Activated T-helper 1 cell treated with anti-CD3 and anti-CD28 coated beads, Interleukin-2, amount 50 U/mL, for 16 hours (primary cell): Measurements from ENCODE around the gene CCDC148.
"Not testable (repeated sequence)": the region's sequence is repeated elsewhere in the genome, so short reads cannot be mapped to it uniquely, and the experiment has no call there.

ENCODE experiments used
- DNase-seq, 2 donors: peaks; one replicate each; pipeline ENCODE4 v3.0.0-alpha.2; 2020; ENCODE audit warnings: low read depth in 1 of 2, low spot score in 1 of 2

Gene CCDC148

DNA sequence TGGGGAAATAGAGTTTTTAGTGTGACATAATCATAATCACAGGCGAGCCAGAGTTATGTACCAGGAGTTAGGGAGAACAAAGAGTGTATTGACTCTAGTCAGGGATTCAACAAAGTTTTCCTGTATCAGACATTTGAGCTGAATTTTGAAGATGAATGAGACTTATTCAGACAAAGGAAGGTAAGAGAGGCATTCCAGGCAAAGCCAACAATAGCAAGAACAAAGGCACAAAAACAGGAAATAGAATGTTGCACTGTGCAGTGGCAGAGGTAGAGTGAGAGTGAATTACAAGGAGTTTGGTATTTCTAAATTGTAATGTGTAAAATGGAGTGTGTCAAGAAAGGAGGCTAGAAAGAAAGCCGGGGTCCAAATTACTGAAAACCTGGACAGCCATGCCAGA is 156.2 kb downstream of the CCDC148 start:
- no peak for DNase-seq

DNA sequence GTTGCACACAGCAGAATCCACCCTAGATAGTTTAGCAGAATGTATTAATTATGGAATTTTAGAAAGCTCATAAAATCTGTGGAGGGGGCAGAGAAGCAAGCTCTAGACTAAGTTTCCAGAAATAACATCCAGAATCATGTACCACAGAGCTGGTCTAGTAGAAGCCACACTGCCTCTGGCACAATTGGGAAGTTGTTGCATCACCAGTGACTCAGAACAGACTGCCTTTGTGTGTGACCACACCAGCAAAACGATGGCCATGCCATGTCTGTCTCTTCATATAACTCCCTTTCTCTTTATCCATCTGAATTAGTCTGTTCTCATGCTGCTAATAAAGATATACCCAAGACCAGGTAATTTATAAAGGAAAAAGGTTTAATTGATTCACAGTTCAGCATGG is 158.9 kb downstream of the CCDC148 start:
- no peak for DNase-seq

DNA sequence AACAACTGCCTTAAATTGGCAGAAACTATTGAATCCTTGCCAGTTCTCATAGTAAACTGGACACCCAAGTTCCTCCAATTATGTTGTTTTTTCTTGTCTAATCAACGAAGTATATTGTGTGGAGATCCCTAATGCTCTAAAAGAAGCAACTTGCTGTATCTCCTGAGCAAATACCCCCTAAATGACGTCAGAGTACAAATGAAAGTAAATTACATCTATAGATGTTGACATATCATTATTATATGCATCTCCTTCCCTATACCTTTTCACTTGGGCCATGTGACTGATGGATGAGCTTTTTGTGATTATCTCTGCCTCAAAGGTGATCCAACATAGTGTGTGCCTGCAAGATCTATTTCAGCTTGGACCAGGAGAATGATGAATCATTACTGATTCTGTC is 159.4 kb downstream of the CCDC148 start:
- no peak for DNase-seq

DNA sequence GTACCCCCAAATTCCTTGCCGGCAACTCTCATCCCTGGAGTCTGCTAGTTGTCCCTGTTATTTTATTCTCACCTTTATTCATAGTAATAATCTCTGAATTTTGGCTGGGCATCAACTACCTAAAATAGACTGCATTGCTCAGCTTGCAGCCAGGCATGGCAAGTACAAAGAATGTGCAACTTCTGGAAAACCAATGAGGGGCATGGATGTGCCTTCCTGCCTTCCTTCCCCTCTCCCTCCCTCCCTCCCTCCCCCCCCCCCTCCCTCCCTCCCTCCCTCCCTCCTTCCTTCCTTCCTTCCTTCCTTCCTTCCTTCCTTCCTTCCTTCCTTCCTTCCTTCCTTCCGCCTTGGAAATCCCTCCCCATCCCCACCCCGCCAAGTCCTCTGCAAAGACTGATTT is 162.8 kb downstream of the CCDC148 start:
- no peak for DNase-seq

DNA sequence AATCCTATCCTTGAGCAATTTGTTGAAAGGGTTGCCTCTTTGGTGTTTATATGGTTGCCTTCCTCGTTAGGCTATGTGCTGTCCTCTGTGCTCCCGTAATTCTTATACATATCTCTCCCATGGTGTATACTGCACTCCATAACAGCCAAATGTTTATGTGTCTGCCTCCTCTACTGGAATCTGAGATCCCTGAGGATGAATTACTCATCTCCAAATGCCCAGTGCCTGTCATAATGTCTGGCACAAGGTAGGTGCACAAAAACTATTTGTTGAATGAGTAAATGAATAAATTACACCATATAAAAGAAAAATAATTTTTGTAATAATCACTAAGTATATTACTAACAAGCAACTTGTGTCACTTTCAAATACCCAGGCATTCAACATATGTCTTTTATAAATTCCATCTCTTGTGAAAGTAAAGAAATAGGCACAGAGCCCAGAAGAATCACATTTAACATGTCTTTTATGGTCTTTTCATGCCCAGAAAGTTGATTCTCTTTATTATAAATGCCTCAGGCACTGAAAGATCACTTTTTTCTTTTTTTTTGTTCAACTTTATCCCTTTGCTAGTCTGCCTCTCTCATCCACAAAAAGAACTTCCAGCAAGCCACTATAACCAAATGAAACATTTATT is 164.9 kb downstream of the CCDC148 start:
- DNase-seq = no peak

DNA sequence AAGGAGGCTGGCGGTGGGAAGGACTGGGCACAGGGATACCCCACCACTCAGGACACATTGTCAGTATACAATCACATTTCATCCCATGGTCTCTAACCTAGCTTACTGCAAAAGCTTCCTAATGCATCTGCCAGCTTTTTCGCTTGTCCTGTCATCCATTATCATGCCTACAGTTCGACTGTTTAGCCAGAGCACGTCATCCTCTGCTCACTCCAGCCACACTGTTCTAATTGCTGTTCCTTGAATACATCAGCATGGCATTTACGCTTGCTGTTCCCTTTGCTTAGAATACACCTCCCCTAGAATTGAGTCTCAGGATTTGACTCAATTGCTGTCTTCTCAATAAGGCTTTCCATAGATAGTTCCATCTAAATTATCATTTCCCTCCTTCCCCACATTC is 166.3 kb downstream of the CCDC148 start:
- no peak for DNase-seq

DNA sequence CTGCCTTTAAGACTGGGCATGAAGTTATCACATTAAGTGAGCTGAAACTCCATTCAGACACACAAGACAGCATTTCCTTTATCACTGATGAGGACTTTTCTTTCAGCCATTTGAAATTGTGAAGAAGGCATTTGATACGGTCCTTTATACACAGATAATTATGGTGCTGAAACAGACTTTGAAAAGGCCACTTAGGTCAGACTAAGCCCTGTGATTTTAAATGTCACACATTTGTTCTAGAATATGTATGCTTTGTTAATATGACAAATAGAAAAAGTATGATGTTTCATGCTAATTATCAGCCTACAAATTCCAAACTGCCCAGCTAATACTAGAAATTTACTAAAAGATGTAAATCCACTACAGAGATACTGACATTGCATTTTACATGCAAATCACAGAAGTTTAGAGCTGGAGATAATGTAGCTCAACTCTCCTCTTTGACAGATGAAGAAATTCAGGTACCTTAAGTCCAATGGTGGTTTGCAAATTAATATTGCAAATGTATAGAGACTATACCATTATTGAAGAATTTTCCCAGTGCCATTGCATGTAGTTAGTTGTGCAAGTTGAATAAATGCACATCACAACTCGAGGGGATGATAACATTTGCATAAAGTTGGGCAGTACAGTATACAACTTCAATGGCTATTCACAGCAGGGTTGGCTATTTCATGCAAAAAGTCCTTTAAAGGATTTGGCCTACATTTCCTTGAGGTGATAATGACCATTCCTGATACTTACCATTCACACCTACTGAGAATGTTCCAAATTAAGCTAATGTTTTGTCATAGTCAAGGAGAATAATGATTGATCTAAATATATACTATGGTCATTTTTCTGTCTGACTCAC is 179.7 kb downstream of the CCDC148 start:
- no peak for DNase-seq

DNA sequence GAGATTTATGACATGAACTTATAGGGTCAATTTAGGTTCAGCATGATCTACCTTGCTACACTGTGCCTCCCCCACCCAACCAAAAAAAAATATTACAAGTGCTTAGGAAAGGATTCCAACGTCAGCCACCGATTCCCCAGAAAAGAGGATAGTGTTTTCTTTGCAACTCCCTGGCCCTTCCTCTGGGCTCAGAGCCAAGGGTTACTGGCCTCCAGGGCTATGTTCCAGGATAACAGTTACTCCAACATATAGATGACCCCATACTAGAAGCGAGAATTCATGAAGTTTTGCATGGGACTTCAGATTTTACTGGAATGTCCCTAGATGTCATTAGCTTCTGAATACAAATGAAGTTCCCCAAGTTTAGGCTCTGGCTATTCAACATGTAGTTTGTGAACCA is 182.8 kb downstream of the CCDC148 start:
- no peak for DNase-seq

DNA sequence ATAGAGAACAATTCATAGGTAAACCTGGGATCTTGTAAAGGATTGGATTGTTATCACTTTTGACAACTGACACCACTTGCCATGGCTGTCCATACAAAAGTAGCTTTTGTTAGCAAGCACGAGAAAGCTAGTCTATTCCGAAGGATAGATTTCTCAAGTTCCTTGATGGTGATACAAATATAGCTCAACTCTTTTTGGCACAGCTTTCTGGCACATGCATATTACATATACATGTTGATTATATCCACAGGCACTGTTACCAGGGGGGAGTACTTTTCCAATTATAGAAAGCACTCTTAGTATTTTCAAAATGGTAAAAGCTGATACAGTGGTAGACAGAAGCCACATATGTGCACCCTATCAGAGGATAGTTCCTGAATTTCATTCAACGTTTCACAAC is 186.0 kb downstream of the CCDC148 start:
- no peak for DNase-seq

DNA sequence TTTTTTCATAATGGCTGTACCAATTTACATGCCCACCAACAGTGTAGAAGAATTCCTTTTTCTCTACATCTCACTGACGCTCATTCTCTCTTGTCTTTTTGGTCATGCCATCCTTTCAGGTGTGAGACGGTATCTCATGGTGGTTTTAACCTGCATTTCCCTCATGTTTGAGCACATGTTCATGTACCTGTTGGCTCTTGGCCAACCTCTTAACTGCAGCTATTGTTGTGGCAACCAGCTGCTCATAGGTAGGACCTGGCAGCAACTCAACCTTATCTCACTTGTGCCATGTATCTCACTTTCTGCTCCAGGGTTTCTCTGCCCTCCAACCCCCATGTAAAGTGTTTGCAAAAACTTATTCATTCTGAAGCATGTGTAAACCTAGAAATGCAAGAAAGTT is 187.4 kb downstream of the CCDC148 start:
- no peak for DNase-seq

DNA sequence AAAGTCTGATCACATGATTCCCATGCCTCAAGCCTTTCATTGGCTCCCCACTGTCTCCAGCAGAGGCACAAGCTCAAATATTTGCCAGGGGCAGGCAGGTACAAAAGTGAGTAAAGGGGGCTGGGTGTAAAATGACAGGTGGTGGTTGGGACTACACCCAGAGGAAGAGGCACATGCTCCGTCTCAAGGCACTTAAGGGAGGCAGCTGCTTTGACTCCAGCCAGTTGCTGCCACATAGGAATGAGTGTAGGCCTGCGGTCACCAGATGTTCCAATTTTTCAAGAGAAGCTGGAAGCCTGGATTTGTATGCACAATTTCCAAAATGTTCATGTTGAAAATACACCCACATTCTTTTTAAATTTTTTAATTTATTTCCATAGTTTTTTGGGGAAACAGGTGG is 190.4 kb downstream of the CCDC148 start:
- DNase-seq = no peak

DNA sequence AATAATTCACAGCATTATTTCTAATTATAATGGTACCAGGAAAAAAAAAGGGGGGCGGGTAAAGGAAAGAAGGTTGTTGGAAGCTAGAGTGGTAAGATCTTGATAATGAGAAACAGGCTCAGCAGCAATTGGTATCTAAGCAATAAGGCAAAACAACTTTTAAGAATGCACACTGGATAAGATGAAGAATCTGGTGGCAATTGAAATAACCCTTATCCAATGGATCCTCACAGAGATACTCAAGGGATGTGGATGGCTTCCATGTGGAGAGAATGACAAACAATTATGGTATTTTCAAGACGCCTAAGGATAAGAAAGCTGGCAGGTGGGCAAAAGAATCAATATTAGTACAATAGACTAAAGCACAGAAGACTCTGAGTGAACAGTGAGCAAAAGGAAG is 201.3 kb downstream of the CCDC148 start:
- DNase-seq = no peak

DNA sequence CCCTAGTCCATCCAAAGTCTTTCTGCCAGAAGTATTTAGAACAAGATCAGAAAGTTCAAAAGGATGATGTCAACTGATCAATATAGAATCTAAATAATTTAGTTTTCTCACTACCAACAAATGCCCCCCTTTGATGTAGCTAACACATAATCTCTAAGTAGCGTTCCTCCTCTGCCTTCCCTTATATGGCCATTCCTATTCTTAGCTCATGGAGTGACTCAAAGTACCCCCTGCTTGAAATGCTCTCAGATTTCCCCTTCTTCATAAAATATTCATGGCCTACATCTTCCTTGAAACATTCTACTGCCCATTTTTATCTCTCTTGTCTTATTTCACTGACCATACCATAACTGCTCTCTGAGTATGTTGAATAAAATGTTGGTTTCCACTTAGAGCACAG is 203.4 kb downstream of the CCDC148 start:
- DNase-seq = no peak

DNA sequence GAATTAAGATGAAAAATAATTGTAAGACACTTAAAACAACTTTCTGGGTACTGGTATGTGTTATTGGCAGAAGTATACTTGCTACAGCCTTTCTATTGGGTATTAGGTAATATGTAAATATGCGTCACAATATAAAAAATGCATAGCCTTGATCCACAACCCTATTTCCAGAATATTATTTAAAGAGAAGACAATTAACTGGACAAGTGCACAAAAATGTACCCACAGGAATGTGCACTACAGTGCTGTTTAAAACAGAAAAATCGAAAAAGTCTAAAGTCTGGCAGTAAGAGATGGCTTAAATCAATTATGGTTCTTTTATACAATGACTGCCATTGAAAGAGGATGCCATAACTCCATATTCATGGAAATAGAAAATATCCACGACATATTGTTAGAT is 205.2 kb downstream of the CCDC148 start:
- no peak for DNase-seq

DNA sequence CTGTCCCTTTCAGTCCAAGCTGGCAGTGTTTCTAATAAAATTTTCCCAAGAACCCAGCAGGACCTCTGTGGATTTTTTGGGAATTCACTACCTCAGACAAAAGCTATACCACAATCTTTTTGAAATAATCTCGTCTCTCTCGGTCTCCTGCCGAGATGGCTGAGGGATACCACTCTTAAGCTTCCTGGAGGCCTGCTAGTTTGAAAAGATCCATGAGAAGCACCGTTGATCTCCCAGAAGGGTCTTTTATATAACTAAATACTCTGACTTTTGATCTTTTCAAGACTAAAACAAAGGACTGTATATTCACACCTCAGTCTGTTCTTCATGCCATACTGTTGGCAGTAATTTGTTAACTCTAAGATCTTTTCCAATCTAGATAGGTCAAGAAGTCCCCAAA is 213.2 kb downstream of the CCDC148 start:
- DNase-seq = no peak

DNA sequence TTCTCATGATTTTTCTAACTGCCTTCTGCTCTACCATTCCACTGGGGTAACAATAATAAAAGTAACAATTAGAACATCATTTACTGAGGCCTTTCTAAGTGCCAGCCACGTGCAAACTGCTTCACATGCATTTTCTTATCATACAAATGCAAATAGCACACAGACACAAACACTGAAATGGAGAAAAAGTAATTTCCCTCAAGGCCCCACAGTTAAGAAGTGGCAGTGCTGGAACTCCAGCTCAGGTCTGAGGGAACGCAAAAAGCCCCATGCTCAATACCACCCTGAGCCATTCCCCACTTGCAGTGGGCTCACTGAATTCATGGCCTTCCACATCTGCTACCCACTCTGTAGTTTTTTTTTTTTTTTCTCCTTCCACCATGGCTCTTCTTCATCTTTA is 214.3 kb downstream of the CCDC148 start:
- no peak for DNase-seq

DNA sequence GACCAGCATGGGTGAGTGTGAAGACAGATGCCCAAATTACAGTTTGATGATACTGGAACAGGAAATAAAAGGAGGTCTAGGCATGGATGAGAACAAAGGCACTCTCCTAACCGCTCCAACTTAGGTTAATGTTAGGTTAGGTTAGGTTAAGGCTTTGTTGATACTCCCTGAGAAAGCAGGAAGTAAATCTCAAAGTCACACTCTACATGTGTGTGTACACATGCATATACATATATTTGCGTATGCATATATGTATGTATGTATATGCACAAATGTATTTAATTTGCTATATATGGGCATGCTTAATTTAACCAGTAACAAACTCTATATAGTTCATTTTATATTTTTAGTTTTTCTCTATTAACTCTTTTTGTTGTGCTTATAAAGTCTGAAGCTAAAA is 215.6 kb downstream of the CCDC148 start:
- DNase-seq = no peak

DNA sequence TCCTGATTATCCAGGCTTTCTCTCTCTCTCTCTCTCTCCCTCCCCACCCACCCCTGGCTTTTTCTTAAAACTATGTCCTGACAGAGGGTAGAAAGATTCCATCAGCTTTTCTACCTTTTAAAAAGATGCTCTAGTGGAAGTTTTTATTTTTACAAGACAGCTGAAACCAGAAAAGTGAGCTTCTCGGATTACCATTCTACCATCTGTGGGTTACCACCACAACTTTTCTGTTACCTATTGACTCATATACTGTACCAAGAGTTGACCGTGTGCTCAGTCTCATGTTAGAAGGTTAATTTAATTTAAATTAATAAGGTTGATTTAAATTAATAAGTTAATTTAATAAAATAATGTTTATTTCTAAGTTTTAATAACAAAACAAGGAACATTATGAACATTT is 217.3 kb downstream of the CCDC148 start:
- no peak for DNase-seq

DNA sequence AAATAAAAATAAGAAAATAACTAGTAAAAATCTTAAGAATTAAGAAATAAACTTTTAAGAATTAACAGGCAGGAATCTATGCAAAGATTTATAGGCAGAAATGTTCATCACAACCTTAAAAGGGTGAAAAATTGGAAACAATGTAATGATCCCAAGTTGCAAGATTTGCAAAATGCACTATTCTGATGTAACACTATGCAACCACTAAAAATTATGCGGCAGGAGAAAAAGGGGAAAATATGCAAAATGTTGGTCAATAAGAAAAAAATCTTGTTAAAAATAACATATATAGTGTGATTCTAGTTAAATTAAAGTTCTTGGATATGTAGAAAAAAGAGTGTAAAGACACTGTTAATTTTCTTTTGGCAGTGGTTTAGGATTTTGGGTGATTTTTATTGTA is 222.1 kb downstream of the CCDC148 start:
- DNase-seq = no peak

DNA sequence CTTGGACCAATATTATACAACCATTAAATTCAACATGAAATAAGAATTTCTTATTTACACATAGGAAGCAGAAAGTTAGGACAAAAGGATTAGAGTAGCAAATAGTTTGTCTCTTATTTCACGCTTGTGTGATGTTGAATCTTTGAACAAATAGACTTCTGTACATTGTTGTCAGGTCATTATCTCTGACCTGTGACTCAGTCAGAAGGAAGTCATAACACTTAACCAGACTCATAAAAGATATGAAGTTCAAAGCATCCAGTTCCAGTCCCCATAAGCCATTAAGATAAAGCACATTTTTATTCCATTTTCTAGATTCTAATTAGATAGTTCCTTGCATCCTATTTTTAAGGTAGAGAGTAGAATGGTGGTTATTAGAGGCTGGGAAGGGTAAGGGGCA is 224.1 kb downstream of the CCDC148 start:
- DNase-seq = no peak

DNA sequence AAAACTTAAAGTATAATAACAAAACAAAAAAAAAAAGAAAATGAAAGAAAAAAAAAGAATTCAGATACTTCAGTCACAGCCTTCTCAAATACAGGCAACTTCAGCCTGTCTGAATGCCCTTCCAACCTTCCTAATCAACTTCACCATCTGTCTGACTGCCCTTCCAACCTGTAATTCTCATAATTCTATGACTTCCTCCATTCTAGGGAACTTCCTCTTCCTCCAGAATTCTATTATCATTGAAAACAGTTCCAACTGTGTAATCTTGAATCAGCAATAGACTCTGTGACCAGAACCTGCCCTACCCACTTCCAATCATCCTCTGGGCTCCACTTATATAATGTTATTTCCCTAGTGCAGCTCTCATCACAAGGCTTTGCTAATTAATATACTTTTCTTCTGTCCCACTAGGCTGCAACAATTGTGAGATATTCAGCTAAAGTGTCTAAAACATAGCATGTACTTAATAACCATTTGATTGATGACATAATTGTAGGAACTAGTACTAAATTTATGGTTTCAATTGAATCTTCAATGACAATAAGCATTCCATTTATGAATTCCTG is 227.5 kb downstream of the CCDC148 start:
- DNase-seq = no peak

DNA sequence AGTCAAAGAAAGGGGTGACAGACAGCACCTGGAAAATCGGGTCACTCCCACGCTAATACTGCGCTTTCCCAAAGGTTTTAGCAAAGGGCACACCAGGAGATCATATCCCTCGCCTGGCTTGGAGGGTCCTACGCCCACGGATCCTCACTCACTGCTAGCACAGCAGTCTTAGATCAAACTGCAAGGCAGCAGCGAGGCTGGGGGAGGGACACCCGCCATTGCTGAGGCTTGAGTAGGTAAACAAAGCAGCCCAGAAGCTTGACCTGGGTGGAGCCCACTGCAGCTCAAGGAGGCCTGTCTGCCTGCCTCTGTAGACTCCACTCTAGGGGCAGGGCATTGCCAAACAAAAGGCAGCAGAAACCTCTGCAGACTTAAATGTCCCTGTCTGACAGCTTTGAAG is 233.5 kb downstream of the CCDC148 start:
- not testable (repeated sequence) for DNase-seq
